Measurements from ENCODE around the gene LMNTD2. TPM values are rescaled to one million over a fixed set of nuclear protein-coding genes. Genes with fewer than 3 reads are reported as not detected.

LMNTD2 gene
- total and polyA plus RNA-seq, 2 donors (not counting 3 experiments of a cell fraction or from before 2014, with no cell fraction given): 2.1 to 2.6 TPM

DNA sequence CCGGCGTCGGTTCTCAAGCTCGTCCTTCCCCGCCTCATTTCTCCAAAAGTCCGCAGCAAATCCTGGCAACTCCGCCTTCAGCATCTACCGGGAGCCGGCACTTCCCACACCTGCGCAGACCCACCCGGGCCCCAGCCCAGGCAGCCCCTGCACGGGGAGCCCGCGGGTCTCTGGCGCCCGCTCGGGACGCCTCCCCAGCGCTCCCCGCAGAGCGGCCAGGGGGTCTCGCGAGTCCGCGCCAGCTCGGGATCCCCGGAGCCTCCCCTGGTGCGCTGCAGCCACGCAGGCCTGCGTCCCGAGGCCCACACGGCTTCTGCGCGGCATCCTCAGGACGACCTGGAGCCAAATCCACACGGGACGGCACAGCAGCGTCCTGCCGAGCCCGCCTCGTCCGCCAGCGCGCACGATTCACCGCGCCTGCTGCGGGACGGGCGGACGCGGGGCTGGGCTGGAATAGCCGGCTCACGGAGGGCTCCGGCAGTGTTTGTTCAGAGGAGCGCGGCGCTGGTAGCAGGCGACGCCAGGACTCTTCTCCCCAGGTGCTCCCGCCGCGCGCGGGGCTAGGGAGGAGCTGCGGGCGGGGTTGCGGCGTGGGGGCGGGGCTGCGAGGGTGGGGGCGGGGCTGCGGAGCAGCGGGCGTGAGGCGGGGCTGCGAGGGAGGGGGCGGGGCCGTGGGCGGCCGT, 14.9 kb upstream of the LMNTD2 start:
- Histone ChIP-seq H3K27me3 (ENCODE audit: control insufficient read depth in 2 of 2, insufficient read depth in 2 of 2, low read length in 2 of 2) (peaks cover 8 to 10% of the 10 kb centered on the region in 2 experiments), H3K4me2 (ENCODE audit: insufficient read depth, low read length) (peak overlapping the region; percentile 67), H3K79me2 (ENCODE audit: control insufficient read depth, insufficient read depth, low read length) (peaks cover 39% of the 10 kb centered on the region), H3K9me1 (replicated peaks; ENCODE audit: control insufficient read depth, extremely low read depth, insufficient read depth, low read length) (no peaks in the 10 kb centered on the region), H3K4me3 (replicated peaks in 1 of 3; ENCODE audit: insufficient read depth in 1 of 3, low read depth in 1 of 3, low read length in 3 of 3) (peak overlapping the region; percentile 29 to 51 (median 40)), H3K36me3 (ENCODE audit: control insufficient read depth in 2 of 2, extremely low read depth in 1 of 2, insufficient read depth in 2 of 2, low read length in 2 of 2) (no peaks in the 10 kb centered on the region), H3K9me3 (replicated peaks; ENCODE audit: control insufficient read depth, insufficient read depth, low read length) (no peaks in the 10 kb centered on the region), H3K9ac (replicated peaks; ENCODE audit: extremely low read depth, insufficient read depth, low read length) (peak overlapping the region; percentile 22), H3K27ac (ENCODE audit: insufficient read depth, low read depth, low read length) (no peak overlapping the region), H4K20me1 (replicated peaks; ENCODE audit: control insufficient read depth, extremely low read depth, insufficient read depth, low read length) (no peaks in the 10 kb centered on the region), H2AFZ (ENCODE audit: low read depth, low read length) (peak overlapping the region; percentile 98), H3K4me1 (ENCODE audit: control insufficient read depth, extremely low read depth, insufficient read depth, low read length) (peaks cover 14% of the 10 kb centered on the region)
- no peak for TF ChIP-seq GATA2 (IDR thresholded peaks at IDR 0.05; ENCODE audit: insufficient read depth, insufficient read length, low read depth, low read length)
- no peak for TF ChIP-seq POLR2A (IDR thresholded peaks at IDR 0.05; ENCODE audit: low read depth, low read length)
- TF ChIP-seq EZH2 (IDR thresholded peaks at IDR 0.05; ENCODE audit: borderline replicate concordance, low read depth, low read length, severe bottlenecking): peak; percentile 83
- dilution Hi-C loops (cut with MboI; ENCODE audit: extremely low pct_ligation_motif_present, low sequenced_read_pairs) (no loop called here), intact Hi-C loops (cut with micrococcal nuclease) (loop anchor here (5.0 kb wide), 1 partner anchor 37 kb away; no protein-coding TSS in a partner anchor)
- FAIRE-seq: no peak
- ChIA-PET CTCF (interaction anchor here (0.7 to 1.8 kb wide), 8 partner anchors 11 to 200 kb away, joined by 3 to 7 read pairs (median 4); partner anchors contain the start of gene HRAS), POLR2A (interaction anchor here (0.7 kb wide), 1 partner anchor 172 kb away, joined by 3 read pairs; the partner anchor contains the start of gene TALDO1)
- peak; percentile 52 for DNase-seq (ENCODE audit: low read depth, low spot score)
- no TSS peak for BruUV-seq (replicated peaks)

- Histone ChIP-seq H3K9me3 (replicated peaks; ENCODE audit: control insufficient read depth, insufficient read depth, low read length) (no peaks in the 10 kb centered on the region), H3K4me3 (replicated peaks in 1 of 3; ENCODE audit: insufficient read depth in 1 of 3, low read depth in 1 of 3, low read length in 3 of 3) (peak overlapping the region; percentile 29 to 51 (median 40)), H3K79me2 (ENCODE audit: control insufficient read depth, insufficient read depth, low read length) (peaks cover 32% of the 10 kb centered on the region), H3K27me3 (ENCODE audit: control insufficient read depth in 2 of 2, insufficient read depth in 2 of 2, low read length in 2 of 2) (peaks cover 8 to 10% of the 10 kb centered on the region in 2 experiments), H3K9ac (replicated peaks; ENCODE audit: extremely low read depth, insufficient read depth, low read length) (no peak overlapping the region), H3K27ac (ENCODE audit: insufficient read depth, low read depth, low read length) (no peak overlapping the region), H3K36me3 (ENCODE audit: control insufficient read depth in 2 of 2, extremely low read depth in 1 of 2, insufficient read depth in 2 of 2, low read length in 2 of 2) (no peaks in the 10 kb centered on the region), H4K20me1 (replicated peaks; ENCODE audit: control insufficient read depth, extremely low read depth, insufficient read depth, low read length) (no peaks in the 10 kb centered on the region), H3K4me2 (ENCODE audit: insufficient read depth, low read length) (peak overlapping the region; percentile 67), H3K4me1 (ENCODE audit: control insufficient read depth, extremely low read depth, insufficient read depth, low read length) (peaks cover 14% of the 10 kb centered on the region), H2AFZ (ENCODE audit: low read depth, low read length) (peak overlapping the region; percentile 98), H3K9me1 (replicated peaks; ENCODE audit: control insufficient read depth, extremely low read depth, insufficient read depth, low read length) (no peaks in the 10 kb centered on the region)
- no TSS peak for BruUV-seq (replicated peaks)
- no peak for FAIRE-seq
- peak; percentile 16 for DNase-seq (ENCODE audit: low read depth, low spot score)
- dilution Hi-C loops (cut with MboI; ENCODE audit: extremely low pct_ligation_motif_present, low sequenced_read_pairs) (no loop called here), intact Hi-C loops (cut with micrococcal nuclease) (loop anchor here (5.0 kb wide), 1 partner anchor 38 kb away; no protein-coding TSS in a partner anchor)
- ChIA-PET CTCF (interaction anchor here (1.0 to 1.8 kb wide), 5 partner anchors 10 to 201 kb away, joined by 3 to 7 read pairs (median 4); no protein-coding TSS in a partner anchor), POLR2A (no interaction called here)
- TF ChIP-seq JUN (IDR thresholded peaks at IDR 0.05; ENCODE audit: borderline replicate concordance, insufficient read depth, insufficient read length, low read depth) (no peak), GATA2 (IDR thresholded peaks at IDR 0.05; ENCODE audit: insufficient read depth, insufficient read length, low read depth, low read length) (no peak), MYC (IDR thresholded peaks at IDR 0.05; ENCODE audit: low read depth, low read length) (no peak), POLR2AphosphoS5 (IDR thresholded peaks at IDR 0.05; ENCODE audit: insufficient read depth, low read depth, low read length) (no peak), POLR2A (IDR thresholded peaks at IDR 0.05; ENCODE audit: low read depth, low read length) (no peak)
- TF ChIP-seq, protein P1, sequence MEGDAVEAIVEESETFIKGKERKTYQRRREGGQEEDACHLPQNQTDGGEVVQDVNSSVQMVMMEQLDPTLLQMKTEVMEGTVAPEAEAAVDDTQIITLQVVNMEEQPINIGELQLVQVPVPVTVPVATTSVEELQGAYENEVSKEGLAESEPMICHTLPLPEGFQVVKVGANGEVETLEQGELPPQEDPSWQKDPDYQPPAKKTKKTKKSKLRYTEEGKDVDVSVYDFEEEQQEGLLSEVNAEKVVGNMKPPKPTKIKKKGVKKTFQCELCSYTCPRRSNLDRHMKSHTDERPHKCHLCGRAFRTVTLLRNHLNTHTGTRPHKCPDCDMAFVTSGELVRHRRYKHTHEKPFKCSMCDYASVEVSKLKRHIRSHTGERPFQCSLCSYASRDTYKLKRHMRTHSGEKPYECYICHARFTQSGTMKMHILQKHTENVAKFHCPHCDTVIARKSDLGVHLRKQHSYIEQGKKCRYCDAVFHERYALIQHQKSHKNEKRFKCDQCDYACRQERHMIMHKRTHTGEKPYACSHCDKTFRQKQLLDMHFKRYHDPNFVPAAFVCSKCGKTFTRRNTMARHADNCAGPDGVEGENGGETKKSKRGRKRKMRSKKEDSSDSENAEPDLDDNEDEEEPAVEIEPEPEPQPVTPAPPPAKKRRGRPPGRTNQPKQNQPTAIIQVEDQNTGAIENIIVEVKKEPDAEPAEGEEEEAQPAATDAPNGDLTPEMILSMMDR (IDR thresholded peaks at IDR 0.05; ENCODE audit: extremely low read depth in 1 of 2, insufficient read depth in 1 of 2, low read depth in 1 of 2, low read length in 2 of 2): no peak
Measured at GRCh38 chr11:574632-575312, 14.2 kb upstream of the LMNTD2 start.
